ENCODE results near the gene PNMA6E.

DNA sequence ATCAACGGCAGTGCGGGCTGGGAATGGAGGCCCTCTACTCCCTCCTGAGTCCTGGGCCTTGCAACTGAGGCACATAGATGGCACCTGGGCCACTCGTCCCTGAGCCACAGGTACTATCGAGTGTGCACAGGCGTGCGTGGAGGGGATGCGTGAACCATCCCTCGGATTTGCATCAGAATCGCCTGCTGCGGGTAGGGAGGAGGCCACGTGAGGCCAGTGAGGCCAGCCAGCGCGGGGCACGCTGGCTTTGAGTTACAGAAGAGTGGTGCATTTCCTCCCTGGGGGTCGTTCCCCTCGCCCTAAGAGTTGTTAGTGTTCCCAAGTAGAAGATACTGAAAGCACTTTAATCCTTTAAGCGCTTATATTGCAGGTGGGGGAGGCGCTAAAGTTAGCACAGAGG, 20.7 kb upstream of the PNMA6E start:
- TF ChIP-seq BHLHE40 (IDR thresholded peaks at IDR 0.05; ENCODE audit: borderline replicate concordance): no peak
- TF ChIP-seq FOXK2 (IDR thresholded peaks at IDR 0.05): no peak
- no peak for TF ChIP-seq L3MBTL2 (conservative IDR thresholded peaks at IDR 0.05)
- no peak for TF ChIP-seq ELF4 (IDR thresholded peaks at IDR 0.05)
- no peak for TF ChIP-seq PKNOX1 (IDR thresholded peaks at IDR 0.05)
- no peak for TF ChIP-seq CTBP1 (IDR thresholded peaks at IDR 0.05; ENCODE audit: borderline replicate concordance)
